Inflammatory macrophage (primary cell): Measurements from ENCODE around the gene POC1B.

Experiments used
- DNase-seq, 2 donors: peaks; one replicate each; pipeline ENCODE4 v3.0.0-alpha.2; 2020 to 2022

The POC1B gene

DNA sequence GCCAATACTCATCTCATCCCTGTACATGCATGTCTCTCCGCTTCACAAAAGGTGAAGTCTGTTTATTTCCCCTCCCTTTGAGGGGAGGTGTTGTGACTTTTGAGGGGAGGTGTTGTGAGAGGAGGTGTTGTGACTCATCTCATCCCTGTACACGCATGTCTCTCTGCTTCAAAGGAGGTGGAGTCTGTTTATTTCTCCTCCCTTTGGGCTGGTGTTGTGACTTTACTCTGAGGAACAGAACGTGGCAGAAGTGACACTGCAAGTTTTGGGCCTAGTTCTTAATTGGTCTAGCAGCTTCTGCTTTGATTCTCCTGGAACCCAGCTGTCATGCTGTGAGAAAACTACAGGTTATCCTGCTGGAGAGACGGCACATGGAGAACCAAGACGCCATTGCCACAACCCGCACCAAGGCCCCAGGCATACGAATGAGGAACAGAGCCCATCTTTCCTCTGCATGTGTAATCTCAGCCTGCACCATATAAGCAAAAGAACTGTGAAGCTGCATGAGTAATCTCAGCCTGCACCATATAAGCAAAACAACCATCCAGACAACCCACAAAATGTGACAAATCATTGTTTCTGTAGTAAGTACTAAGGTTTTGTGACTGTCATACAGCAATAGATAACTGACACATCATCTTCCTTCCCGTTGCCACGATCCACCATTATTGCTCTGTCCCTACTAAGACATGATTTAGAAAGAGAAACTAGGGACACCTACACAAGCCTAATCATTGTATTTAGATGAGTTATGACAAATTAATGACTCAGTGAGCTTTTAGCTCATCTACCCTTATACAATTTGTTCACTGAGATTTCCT lies 31.2 kb downstream of the POC1B start:
- peak; percentile 30 to 60 for DNase-seq

DNA sequence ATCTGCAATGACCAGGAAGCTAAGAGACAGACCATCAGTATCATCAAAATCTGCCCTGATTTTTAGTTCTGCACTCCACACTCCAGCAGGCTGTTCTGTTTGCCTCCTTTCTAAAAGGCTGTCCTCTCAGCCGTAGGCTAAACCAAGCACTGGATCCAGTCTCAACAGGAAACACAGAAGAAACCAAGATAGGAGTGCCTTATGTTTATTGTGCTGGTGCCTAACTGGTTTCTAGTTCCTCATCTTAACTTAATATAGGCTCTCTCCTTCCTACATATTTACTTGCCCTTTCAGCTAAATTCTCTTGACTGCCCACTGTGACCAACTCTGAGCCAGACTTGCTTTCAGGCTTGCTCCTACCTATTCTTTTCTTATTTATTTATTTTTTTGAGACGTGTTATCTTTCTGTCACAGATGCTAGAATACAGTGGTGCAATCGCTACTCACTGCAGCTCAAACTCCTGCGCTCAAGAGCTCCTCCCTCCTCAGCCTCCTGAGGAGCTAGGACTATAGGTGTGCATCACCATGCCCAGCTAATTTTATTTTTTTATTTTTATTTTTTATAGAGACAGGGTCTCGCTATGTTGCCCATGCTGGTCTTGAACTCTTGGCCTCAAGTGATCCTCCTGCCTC lies 32.1 kb downstream of the POC1B start:
- DNase-seq = peak in 1 of 2 donors; percentile 14

DNA sequence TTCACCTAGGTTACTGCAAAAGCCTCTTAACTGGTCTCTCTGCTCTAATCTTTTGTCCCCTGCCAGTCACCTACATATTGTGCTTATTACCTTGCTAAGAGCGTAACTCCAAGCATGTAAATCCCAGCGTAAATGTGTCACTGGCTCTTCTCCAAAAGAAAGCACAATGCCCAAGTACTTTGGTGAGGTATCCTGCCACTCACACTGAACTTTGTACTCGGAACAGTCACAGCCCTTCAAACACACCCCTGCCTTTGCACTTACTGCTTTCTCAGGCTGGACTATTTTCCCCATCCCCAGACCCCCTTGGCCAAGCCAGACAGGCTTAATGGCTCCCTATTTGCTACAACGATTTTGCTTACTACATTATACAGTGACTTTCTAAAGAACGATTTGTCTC lies 33.0 kb downstream of the POC1B start:
- no peak for DNase-seq

DNA sequence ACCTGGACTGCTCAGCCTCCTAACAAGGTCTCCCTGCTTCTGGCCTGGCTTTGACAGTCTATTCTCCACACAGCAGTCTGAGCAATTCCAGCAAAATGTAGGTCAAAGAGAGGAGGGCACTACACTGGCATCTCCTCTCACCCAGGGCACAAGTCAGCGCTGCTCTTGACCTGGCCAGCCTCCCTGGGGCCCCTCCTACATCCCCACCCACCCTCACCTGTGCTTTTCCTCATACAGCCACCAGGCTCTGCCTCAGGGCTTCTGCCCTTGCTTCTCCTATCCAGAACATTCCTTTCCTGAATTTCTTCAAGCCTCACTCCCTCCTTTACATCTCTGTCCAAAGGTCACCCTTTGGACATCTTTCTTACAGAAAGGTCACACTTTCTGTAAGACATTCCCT lies 34.9 kb downstream of the POC1B start:
- DNase-seq = no peak

DNA sequence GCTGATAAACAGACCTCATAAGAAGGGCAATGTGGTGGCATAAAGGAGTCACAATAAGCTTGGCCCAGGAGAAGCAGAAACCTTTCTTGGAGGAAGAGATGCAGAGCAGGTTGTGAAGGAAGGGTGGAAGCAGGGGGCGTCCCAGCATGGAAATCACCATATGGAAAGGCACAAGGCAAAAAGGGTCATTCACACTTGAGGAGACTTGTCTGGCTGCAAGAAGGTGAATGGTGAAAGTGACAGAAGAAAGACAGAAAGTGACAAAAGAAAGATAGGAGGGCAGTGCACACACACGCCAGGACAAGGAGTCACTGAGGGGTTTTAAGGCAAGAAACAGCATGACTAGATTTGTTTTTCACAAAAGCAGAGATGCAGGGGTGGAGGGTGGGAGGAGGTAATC lies 39.6 kb downstream of the POC1B start:
- DNase-seq = no peak

DNA sequence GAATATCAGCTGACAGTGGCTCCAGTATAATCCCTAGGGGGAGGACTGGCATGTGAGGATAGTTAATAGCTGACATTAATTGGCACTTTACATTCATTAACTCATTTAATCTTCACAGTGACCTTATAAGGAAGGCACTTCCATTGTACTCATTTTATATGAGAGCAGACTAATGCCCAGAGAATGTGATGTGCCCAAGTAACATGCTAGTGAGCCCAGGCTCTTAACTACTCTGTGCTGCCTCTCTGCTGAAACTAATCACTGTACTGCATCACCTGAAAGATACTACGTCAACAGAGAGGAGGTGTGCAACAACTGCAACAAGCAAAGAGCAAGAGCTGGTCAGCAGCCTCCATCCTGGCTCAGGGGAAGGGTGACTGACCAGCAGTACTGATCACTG lies 41.4 kb downstream of the POC1B start:
- DNase-seq = no peak

DNA sequence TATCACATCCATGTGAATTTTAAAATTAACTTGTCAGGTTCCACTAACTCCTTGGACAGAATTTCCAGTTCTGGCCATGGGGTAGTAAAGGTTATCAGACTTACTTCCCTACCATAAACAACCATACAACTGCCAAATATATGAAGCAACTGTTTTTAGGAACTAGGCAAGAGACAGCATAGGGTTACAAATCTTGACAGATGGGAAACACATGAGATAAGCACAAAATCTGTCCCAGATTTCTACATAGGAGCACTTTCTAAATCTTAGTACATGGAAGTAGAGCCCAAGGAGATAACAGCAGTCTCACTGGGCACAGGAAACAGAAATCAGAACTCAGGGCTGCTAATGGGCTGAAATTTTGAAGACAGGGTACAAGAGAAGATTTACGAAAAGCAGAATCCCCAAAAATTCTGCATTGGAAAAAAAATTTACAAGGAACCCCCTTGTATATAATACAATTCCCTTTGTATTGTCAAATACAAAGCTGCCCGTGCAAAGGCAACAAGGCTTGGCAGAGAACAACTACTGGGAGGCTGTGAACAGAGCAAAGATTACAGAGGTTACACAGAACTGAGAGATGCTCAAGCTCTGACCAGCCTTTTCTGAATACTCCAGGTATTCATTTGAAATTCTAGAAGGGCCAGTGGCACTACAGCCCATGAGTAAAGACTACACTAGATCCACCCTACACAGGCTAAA lies 44.5 kb downstream of the POC1B start:
- DNase-seq = peak; percentile 60 to 73

DNA sequence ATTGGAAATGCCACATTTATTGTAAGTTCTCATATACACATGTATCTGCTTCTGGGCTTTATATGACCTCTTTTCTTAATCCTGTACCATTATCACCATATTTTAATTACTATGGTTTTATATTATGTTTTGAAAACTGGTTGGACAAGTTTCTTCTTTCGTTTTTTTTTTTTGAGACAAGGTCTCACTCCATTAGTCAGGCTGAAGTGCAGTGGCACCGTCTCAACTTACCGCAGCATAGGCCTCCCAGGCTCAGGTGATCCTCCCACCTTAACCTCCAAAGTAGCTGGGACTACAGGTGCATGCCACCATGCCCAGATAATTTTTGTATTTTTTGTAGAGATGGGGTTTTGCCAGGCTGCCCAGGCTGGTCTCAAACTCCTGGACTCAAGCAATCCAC lies 45.9 kb downstream of the POC1B start:
- no peak for DNase-seq

DNA sequence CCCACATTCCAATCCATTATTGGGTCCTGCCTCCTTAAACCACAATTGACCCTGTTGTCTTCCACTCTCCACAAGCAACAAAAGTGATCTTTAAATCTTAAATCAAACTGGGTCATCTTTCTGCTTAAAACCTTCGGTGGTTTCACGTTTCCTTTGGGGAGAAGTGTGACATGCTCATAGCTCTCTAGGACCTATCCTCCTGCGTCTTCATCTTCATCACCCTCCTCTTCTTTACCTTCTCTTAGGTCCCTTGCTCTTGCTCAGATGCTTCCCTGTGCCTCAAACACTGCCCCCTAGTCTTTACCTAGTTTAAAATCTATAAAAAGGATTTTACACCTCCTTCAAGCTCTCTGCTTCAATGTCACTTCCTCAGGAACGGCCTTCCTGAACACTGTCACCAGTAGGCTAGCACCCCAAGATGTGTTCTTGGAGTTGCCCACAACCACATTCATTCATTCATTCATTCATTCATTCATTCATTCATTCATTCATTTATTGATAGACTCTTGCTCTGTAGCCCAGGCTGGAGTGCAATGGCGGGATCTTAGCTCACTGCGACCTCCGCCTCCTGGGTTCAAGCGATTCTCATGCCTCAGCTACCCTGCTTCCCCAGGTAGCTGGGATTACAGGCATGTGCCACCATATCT lies 48.1 kb downstream of the POC1B start:
- DNase-seq = no peak

DNA sequence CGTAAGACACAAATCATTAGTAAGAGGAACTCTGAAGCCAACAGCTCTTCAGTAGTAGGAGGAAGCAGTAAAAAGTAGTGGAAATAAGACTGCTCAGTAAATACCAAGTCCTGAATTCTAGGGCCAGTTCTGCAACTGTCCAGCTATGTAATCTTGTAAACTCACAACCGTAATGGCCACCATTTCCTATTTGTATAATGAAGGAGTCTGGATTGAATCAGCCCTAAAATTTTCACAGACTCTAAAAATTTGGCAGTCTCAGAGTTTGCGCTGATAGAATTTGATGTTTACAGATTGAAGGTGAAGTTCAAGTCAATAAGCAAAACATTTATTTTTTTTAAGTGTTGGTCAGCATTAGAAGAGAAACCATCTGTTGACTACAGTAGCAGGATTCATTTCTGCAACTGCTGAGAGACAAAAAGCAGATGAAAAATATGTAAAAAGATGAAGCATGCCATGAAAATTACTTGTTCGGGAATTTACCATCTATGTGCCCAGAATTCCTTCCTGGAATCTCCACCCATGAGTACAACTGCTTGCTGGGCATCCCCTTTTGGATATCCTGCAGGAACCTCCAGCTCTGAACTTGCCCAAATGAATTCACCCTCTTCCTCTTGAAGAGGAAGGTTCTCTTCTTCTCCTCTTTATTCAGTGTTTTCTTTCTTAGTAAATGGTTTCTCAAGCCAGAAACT lies 48.8 kb downstream of the POC1B start:
- DNase-seq = no peak

DNA sequence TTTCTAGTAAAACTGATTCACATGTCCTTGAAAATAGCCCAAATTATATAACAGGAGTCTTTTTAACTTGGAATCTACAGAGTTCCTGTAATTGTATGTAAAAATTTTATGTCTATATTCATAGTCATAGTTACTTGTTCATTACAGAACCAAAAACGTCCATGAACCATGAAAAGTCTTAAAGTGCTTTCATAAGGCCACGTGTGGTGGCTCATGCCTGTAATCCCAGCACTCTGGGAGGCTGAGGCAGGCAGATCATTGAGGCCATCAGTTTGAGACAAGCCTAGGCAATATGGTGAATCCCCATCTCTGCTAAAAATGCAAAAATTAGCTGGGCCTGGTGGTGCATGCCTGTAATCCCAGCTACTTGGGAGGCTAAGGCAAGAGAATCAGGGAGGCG lies 49.6 kb downstream of the POC1B start:
- no peak for DNase-seq

DNA sequence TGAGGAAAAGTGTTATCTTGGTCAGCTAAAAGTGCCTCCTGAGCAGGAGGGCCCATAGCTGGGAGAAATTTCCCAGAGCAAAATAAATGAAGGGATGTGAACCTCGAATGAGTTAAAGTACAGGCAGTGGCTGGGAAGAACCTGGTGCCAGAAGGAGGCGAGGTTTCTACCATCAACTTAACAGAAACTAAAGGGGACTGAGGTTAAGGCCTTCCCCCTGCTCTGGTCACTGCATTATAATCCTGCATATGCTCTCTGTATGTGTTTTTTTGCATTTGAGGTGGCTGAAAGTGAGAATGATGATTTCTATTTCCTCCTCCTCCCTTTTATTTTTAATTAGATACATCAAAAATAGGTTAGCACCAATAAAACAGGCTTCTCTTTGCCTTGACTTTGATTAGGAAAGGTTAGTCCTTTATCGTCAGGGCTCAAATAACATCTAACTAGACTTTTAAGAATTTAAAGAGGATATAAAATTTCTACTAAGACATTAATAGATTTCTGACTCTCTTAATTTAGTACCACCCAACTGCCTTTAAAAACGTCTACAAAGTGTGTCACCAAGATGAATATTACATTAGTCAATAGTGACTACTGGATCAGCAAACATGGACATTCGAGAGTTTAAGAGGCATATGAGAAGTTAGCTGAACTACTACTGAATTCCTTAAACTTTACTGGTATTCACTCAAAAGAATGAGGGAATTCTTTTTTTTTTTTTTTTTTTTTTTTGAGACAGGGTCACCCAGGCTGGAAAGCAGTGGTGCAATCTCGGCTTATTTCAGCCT lies 50.5 kb downstream of the POC1B start:
- DNase-seq = no peak

DNA sequence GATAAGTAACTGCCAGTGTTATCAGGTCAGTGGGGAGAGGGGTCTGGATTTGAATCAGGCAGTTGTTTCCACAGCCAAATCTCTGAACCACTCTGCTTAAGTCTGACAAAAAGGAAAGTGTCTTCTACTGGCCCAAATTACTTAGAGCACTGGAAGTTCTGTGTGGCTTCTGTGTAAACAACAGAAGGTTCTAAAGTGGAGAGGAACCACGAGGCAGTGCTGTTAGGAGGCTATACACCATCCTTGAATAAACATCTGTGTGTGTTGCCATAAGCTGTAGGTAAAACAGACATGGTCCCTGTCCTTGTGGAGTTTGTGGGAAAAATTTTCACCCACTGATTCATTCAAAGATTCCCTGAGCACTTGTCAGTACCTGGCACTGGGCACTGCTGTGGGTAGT lies 51.2 kb downstream of the POC1B start:
- no peak for DNase-seq

DNA sequence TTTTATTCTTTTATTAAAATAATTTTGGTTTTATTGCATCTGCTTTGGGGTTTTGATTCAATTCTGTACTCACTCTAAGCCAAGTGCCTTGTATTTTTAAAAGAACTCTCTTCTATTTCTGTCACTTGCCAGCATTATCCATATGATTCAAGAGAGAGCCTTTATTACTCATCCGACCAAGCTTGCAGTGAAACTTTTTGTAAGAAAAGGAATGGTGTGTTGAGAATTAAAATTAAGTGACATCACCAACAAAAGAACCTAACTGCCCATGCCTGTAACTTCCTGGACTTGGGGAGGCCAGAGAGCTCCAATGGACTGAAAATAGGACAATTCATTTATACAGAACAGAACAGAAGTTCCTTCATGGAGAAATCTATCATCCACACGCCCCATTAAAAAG lies 53.3 kb downstream of the POC1B start:
- no peak for DNase-seq

DNA sequence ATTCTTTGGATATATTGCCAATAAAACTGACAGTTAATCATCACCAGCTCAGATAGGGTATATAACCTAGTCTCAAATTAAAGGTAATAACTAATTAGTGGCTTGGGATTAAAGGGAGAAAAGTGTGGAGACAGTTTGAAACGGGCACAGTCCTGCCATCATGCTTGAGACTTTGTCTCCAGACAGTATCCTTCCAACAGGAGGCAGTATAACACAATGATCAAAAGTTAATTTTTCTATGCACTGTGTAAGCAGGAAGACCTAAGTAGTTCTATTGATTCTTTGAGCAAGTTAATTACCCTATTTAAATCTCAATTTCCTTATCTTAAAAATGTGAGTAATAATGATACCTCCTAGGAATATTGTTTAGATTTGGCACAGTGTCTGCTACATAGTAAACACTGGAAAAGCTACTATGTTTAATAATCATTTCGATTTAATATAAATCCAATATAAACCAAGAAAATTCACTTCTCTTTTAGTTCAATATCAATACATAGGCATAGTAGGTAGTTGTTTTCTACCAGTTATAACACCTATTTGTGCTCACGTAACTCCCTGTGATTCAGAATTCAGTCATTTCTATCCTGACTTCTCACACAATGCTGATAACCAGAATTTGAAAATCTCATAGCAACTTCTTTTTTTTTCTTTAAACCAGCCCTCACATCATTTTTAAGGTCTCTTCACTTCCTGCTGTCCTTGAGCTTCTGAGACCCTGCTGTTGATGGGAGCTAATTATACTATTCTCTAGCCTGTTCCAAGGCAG lies 54.9 kb downstream of the POC1B start:
- DNase-seq = peak; percentile 62 to 79

DNA sequence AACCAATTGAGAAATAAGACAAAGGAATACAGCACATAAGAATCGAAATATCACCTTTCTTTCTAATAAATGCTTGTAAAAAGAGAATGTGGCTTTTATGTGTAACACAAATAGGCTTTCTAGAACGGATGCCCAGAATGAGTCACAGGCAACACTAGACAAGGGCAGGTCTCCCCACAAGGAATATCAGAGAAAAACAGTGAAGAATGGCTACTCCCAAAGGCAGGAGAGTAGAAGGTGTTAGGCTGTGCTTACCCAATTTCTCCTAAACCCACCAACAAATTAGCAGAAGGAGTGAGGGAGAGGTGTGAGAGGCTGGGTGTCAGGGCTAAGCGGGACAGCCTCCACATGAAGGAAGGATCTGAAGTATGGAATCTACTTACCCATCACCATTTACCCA lies 56.5 kb downstream of the POC1B start:
- no peak for DNase-seq

DNA sequence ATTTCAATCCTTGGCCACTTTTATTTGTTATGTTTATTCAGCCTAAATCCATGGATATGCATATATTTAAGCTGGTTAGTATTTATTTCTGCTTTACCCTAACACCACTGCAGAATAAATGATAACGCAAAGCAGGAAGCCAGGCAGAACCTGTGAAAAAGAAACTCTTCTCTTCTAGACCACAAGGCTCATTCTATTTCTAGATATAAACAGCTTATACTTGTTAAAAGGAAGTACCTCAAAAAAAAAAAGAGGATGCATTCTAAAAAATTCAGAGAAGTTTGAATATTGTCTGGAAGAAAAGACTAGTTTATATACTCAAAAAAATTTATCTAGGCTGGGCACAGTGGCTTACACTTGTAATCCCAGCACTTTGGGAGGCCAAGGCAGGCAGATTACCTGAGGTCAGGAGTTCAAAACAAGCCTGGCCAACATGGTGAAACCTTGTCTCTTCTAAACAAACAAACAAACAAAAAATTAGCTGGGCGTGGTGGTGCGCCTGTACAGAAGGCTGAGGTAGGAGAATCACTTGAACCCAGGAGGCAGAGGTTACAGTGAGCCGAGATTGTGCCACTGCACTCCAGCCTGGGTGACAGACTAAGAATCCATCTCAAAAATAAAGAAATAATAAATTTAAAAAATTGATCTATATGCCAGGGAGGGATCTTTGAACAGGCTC lies 57.1 kb downstream of the POC1B start:
- DNase-seq = peak in 1 of 2 donors; percentile 37

DNA sequence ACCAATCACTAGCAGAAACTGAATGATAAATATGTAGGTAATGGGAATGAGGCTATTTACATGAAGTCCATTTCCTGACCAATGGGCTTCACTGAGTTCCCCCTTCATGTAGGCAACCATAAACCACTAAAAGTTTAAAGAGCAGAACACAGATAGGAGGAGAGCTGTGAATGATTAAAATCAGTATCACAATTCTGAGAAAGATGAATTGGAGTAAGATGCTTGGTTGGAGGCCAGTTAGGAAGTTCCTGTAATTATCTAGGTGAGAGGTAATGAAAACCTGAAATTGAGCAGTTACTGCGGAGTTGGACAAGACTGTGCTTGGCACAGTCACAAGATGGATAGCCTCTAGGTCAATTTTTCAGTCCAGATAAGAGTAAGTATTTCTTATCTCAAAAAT lies 57.8 kb downstream of the POC1B start:
- DNase-seq = no peak

DNA sequence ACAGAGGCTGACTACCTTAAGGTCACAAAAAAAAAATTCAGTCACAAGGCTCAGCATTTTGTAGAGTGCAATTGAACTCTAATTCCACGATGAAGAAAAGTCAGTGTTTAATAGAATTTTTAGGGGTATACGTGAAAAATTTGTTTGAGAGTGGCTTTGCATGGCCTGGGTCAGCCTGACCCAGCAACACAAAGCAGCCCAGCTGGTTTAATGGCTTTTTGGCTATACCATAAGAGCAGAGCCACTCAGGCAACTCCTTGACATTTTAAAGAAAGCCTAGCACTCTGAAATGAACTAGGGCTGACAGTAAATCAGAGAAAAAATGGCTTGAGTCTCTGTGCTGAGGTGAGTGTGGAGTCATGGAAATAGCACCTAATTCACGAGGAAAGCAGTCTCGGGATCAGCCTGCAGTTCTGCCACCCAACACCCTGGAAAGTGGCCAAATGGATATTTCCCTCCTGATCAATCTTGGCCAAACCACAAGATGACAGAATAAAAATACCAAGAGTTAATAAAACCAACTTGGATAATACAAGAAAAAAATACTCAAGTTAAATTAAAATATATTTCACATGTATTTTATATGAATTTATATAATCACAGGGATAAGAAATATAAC lies 60.8 kb downstream of the POC1B start:
- no peak for DNase-seq
